HepG2 (cell line): ENCODE results near the gene SELENOI.

ENCODE experiments used
- CBFB ChIP-seq: sonication (generic); formaldehyde crosslinking; IDR thresholded peaks from 2 replicates; pipeline ENCODE4 v1.4.0; 2020; ENCODE audit warnings: missing genetic modification reagents
- CREM ChIP-seq, 2 experiments: sonication (generic) in 1 of 2; formaldehyde crosslinking in 1 of 2; IDR thresholded peaks; 2 replicates each; pipeline versions ENCODE4 v1.4.0 to v1.6.1; 2016 to 2020; ENCODE audit warnings: antibody characterized with exemption in 1 of 2, mild to moderate bottlenecking in 1 of 2, missing genetic modification reagents in 1 of 2
- FOXJ3 ChIP-seq: sonication (generic); formaldehyde crosslinking; IDR thresholded peaks from 2 replicates; pipeline ENCODE4 v1.4.0; 2020; ENCODE audit warnings: missing genetic modification reagents, mild to moderate bottlenecking, borderline replicate concordance
- HNRNPK ChIP-seq: fragments of 200-400 bp; formaldehyde crosslinking; IDR thresholded peaks from 2 replicates; pipeline ENCODE4 v1.6.1; 2018; ENCODE audit warnings: low read length, low read depth, moderate library complexity, mild to moderate bottlenecking; ENCODE audit not compliant: poor library complexity, severe bottlenecking
- KAT7 ChIP-seq: IDR thresholded peaks from 2 replicates; pipeline ENCODE4 v1.6.1; 2018; ENCODE audit warnings: borderline replicate concordance, missing compliant biosample characterization
- KMT2A ChIP-seq: sonication (generic); formaldehyde crosslinking; IDR thresholded peaks from 2 replicates; pipeline ENCODE4 v1.4.0; 2020; ENCODE audit warnings: missing genetic modification reagents
- POLR2AphosphoS5 ChIP-seq: IDR thresholded peaks from 2 replicates; pipeline ENCODE4 v1.6.1; 2012; ENCODE audit warnings: low read depth, low read length
- SOX5 ChIP-seq: IDR thresholded peaks from 2 replicates; pipeline ENCODE4 v1.6.1; 2016; ENCODE audit warnings: borderline replicate concordance
- ZNF589 ChIP-seq: sonication (generic); formaldehyde crosslinking; conservative IDR thresholded peaks from 2 replicates; pipeline ENCODE4 v1.8.0; 2022; ENCODE audit warnings: mild to moderate bottlenecking, moderate library complexity, missing genetic modification reagents
- TF ChIP-seq, protein P1 (sequence below): sonication (generic); formaldehyde crosslinking; IDR thresholded peaks from 2 replicates; pipeline ENCODE4 v1.5.0; 2020; ENCODE audit warnings: mild to moderate bottlenecking, missing genetic modification reagents, borderline replicate concordance
- TF ChIP-seq, protein P2 (sequence below): sonication (generic); formaldehyde crosslinking; IDR thresholded peaks from 2 replicates; pipeline ENCODE4 v1.4.0; 2020; ENCODE audit warnings: mild to moderate bottlenecking, missing genetic modification reagents
- TF ChIP-seq, protein P3 (sequence below): sonication (generic); formaldehyde crosslinking; IDR thresholded peaks from 2 replicates; pipeline ENCODE4 v1.5.0; 2020; ENCODE audit warnings: mild to moderate bottlenecking, missing genetic modification reagents, moderate library complexity
- TF ChIP-seq, protein P4 (sequence below): sonication (generic); formaldehyde crosslinking; IDR thresholded peaks from 2 replicates; pipeline ENCODE4 v1.5.0; 2020; ENCODE audit warnings: missing genetic modification reagents
- TF ChIP-seq, protein P5 (sequence below): sonication (generic); formaldehyde crosslinking; IDR thresholded peaks from 2 replicates; pipeline ENCODE4 v1.8.0; 2022; ENCODE audit warnings: missing genetic modification reagents, mild to moderate bottlenecking, moderate library complexity, borderline replicate concordance

DNA sequence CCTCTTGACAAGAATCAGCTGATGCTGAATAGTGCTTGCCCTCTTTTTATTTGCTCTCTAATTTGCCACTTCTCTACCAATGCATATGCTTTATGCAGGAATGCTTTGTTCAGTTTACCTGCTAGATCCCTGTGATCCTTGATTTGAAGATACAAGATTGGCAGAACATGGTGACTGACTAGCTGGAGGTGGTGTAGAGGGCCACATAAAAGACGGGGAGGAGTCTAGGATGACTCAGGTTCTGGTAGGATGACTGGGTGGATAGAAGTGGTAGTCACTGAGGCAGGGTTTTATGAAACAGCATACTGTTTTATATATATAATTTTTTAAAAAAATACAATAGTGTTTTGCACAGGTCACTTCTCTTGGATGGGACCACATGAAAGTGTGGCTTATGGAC, 6.9 kb downstream of the SELENOI start:
- no peak for TF ChIP-seq KMT2A
- no peak for TF ChIP-seq POLR2AphosphoS5
- TF ChIP-seq, protein P1, sequence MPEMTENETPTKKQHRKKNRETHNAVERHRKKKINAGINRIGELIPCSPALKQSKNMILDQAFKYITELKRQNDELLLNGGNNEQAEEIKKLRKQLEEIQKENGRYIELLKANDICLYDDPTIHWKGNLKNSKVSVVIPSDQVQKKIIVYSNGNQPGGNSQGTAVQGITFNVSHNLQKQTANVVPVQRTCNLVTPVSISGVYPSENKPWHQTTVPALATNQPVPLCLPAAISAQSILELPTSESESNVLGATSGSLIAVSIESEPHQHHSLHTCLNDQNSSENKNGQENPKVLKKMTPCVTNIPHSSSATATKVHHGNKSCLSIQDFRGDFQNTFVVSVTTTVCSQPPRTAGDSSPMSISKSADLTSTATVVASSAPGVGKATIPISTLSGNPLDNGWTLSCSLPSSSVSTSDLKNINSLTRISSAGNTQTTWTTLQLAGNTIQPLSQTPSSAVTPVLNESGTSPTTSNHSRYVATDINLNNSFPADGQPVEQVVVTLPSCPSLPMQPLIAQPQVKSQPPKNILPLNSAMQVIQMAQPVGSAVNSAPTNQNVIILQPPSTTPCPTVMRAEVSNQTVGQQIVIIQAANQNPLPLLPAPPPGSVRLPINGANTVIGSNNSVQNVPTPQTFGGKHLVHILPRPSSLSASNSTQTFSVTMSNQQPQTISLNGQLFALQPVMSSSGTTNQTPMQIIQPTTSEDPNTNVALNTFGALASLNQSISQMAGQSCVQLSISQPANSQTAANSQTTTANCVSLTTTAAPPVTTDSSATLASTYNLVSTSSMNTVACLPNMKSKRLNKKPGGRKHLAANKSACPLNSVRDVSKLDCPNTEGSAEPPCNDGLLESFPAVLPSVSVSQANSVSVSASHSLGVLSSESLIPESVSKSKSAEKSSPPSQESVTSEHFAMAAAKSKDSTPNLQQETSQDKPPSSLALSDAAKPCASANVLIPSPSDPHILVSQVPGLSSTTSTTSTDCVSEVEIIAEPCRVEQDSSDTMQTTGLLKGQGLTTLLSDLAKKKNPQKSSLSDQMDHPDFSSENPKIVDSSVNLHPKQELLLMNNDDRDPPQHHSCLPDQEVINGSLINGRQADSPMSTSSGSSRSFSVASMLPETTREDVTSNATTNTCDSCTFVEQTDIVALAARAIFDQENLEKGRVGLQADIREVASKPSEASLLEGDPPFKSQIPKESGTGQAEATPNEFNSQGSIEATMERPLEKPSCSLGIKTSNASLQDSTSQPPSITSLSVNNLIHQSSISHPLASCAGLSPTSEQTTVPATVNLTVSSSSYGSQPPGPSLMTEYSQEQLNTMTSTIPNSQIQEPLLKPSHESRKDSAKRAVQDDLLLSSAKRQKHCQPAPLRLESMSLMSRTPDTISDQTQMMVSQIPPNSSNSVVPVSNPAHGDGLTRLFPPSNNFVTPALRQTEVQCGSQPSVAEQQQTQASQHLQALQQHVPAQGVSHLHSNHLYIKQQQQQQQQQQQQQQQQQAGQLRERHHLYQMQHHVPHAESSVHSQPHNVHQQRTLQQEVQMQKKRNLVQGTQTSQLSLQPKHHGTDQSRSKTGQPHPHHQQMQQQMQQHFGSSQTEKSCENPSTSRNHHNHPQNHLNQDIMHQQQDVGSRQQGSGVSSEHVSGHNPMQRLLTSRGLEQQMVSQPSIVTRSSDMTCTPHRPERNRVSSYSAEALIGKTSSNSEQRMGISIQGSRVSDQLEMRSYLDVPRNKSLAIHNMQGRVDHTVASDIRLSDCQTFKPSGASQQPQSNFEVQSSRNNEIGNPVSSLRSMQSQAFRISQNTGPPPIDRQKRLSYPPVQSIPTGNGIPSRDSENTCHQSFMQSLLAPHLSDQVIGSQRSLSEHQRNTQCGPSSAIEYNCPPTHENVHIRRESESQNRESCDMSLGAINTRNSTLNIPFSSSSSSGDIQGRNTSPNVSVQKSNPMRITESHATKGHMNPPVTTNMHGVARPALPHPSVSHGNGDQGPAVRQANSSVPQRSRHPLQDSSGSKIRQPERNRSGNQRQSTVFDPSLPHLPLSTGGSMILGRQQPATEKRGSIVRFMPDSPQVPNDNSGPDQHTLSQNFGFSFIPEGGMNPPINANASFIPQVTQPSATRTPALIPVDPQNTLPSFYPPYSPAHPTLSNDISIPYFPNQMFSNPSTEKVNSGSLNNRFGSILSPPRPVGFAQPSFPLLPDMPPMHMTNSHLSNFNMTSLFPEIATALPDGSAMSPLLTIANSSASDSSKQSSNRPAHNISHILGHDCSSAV (CRISPR knock-in tag), result no peak
- TF ChIP-seq, protein P2, sequence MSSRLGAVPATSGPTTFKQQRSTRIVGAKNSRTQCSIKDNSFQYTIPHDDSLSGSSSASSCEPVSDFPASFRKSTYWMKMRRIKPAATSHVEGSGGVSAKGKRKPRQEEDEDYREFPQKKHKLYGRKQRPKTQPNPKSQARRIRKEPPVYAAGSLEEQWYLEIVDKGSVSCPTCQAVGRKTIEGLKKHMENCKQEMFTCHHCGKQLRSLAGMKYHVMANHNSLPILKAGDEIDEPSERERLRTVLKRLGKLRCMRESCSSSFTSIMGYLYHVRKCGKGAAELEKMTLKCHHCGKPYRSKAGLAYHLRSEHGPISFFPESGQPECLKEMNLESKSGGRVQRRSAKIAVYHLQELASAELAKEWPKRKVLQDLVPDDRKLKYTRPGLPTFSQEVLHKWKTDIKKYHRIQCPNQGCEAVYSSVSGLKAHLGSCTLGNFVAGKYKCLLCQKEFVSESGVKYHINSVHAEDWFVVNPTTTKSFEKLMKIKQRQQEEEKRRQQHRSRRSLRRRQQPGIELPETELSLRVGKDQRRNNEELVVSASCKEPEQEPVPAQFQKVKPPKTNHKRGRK (CRISPR knock-in tag), result no peak
- TF ChIP-seq HNRNPK, result no peak
- TF ChIP-seq, protein P3, sequence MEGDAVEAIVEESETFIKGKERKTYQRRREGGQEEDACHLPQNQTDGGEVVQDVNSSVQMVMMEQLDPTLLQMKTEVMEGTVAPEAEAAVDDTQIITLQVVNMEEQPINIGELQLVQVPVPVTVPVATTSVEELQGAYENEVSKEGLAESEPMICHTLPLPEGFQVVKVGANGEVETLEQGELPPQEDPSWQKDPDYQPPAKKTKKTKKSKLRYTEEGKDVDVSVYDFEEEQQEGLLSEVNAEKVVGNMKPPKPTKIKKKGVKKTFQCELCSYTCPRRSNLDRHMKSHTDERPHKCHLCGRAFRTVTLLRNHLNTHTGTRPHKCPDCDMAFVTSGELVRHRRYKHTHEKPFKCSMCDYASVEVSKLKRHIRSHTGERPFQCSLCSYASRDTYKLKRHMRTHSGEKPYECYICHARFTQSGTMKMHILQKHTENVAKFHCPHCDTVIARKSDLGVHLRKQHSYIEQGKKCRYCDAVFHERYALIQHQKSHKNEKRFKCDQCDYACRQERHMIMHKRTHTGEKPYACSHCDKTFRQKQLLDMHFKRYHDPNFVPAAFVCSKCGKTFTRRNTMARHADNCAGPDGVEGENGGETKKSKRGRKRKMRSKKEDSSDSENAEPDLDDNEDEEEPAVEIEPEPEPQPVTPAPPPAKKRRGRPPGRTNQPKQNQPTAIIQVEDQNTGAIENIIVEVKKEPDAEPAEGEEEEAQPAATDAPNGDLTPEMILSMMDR (CRISPR knock-in tag), result no peak
- TF ChIP-seq, protein P4, sequence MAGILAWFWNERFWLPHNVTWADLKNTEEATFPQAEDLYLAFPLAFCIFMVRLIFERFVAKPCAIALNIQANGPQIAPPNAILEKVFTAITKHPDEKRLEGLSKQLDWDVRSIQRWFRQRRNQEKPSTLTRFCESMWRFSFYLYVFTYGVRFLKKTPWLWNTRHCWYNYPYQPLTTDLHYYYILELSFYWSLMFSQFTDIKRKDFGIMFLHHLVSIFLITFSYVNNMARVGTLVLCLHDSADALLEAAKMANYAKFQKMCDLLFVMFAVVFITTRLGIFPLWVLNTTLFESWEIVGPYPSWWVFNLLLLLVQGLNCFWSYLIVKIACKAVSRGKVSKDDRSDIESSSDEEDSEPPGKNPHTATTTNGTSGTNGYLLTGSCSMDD, result no peak
- no peak for TF ChIP-seq CBFB
- TF ChIP-seq ZNF589 (CRISPR knock-in tag), result no peak
- no peak for TF ChIP-seq SOX5 (CRISPR knock-in tag)
- TF ChIP-seq CREM (IDR thresholded peaks at IDR 0.05), result no peak
- TF ChIP-seq CREM (CRISPR knock-in tag; IDR thresholded peaks at IDR 0.05), result no peak
- TF ChIP-seq FOXJ3 (CRISPR knock-in tag), result no peak
- TF ChIP-seq, protein P5, sequence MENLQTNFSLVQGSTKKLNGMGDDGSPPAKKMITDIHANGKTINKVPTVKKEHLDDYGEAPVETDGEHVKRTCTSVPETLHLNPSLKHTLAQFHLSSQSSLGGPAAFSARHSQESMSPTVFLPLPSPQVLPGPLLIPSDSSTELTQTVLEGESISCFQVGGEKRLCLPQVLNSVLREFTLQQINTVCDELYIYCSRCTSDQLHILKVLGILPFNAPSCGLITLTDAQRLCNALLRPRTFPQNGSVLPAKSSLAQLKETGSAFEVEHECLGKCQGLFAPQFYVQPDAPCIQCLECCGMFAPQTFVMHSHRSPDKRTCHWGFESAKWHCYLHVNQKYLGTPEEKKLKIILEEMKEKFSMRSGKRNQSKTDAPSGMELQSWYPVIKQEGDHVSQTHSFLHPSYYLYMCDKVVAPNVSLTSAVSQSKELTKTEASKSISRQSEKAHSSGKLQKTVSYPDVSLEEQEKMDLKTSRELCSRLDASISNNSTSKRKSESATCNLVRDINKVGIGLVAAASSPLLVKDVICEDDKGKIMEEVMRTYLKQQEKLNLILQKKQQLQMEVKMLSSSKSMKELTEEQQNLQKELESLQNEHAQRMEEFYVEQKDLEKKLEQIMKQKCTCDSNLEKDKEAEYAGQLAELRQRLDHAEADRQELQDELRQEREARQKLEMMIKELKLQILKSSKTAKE, result no peak
- TF ChIP-seq KAT7 (CRISPR knock-in tag), result no peak
